Activated T-cell treated with anti-CD3 and anti-CD28 coated beads, Interleukin-2, amount 50 U/mL, for 24 hours (primary cell): Measurements from ENCODE around the gene TMEM132D.

Source experiments
- DNase-seq: peaks from one replicate; pipeline ENCODE4 v3.0.0-alpha.2; 2020
- H3K27ac Mint-ChIP-seq: 2 replicates; pipeline ENCODE4 v1.8.0; 2020; ENCODE audit warnings: mild to moderate bottlenecking, mixed read lengths
- H3K27me3 Mint-ChIP-seq: 2 replicates; pipeline ENCODE4 v1.8.0; 2020; ENCODE audit warnings: mixed read lengths
- H3K36me3 Mint-ChIP-seq: 2 replicates; pipeline ENCODE4 v1.8.0; 2020; ENCODE audit warnings: low read depth, mixed read lengths
- H3K4me1 Mint-ChIP-seq: 2 replicates; pipeline ENCODE4 v1.8.0; 2020; ENCODE audit warnings: low read depth, mixed read lengths
- H3K4me3 Mint-ChIP-seq: 2 replicates; pipeline ENCODE4 v1.8.0; 2020; ENCODE audit warnings: mild to moderate bottlenecking, moderate library complexity, mixed read lengths
- H3K9me3 Mint-ChIP-seq: 2 replicates; pipeline ENCODE4 v1.8.0; 2020; ENCODE audit warnings: mixed read lengths

The TMEM132D gene

GRCh38 chr12:129184127-129184928 lies 719.5 kb downstream of the TMEM132D start:
- Mint-ChIP-seq H3K4me3 (no peak overlapping the region), H3K27me3 (no peaks in the 10 kb centered on the region), H3K36me3 (no peaks in the 10 kb centered on the region), H3K4me1 (no peaks in the 10 kb centered on the region), H3K27ac (no peak overlapping the region), H3K9me3 (no peaks in the 10 kb centered on the region)
- no peak for DNase-seq

GRCh38 chr12:129179941-129180553 lies 723.8 kb downstream of the TMEM132D start:
- peaks cover 3% of the 10 kb centered on the region for H3K9me3 Mint-ChIP-seq
- no peak overlapping the region for H3K27ac Mint-ChIP-seq
- no peaks in the 10 kb centered on the region for H3K36me3 Mint-ChIP-seq
- no peaks in the 10 kb centered on the region for H3K4me1 Mint-ChIP-seq
- no peak overlapping the region for H3K4me3 Mint-ChIP-seq
- no peak for DNase-seq
- H3K27me3 Mint-ChIP-seq: no peaks in the 10 kb centered on the region

GRCh38 chr12:129169928-129170327 lies 733.9 kb downstream of the TMEM132D start:
- no peak for DNase-seq
- Mint-ChIP-seq H3K27ac (no peak overlapping the region), H3K9me3 (peaks cover 6% of the 10 kb centered on the region), H3K4me1 (no peaks in the 10 kb centered on the region), H3K4me3 (no peak overlapping the region), H3K27me3 (no peaks in the 10 kb centered on the region), H3K36me3 (no peaks in the 10 kb centered on the region)

GRCh38 chr12:129163861-129164260 lies 740.0 kb downstream of the TMEM132D start:
- no peaks in the 10 kb centered on the region for H3K36me3 Mint-ChIP-seq
- H3K4me1 Mint-ChIP-seq: no peaks in the 10 kb centered on the region
- no peaks in the 10 kb centered on the region for H3K27me3 Mint-ChIP-seq
- H3K27ac Mint-ChIP-seq: no peak overlapping the region
- H3K4me3 Mint-ChIP-seq: no peak overlapping the region
- no peak for DNase-seq
- H3K9me3 Mint-ChIP-seq: peaks cover 5% of the 10 kb centered on the region

- Mint-ChIP-seq H3K36me3 (no peaks in the 10 kb centered on the region), H3K9me3 (peaks cover 5% of the 10 kb centered on the region), H3K4me1 (no peaks in the 10 kb centered on the region), H3K27me3 (no peaks in the 10 kb centered on the region), H3K4me3 (no peak overlapping the region), H3K27ac (no peak overlapping the region)
- DNase-seq: no peak
Measured at GRCh38 chr12:129163461-129163860, 740.4 kb downstream of the TMEM132D start.

GRCh38 chr12:129162805-129163204 lies 741.0 kb downstream of the TMEM132D start:
- no peaks in the 10 kb centered on the region for H3K4me1 Mint-ChIP-seq
- H3K9me3 Mint-ChIP-seq: peaks cover 8% of the 10 kb centered on the region
- H3K27ac Mint-ChIP-seq: no peak overlapping the region
- no peak for DNase-seq
- no peaks in the 10 kb centered on the region for H3K36me3 Mint-ChIP-seq
- no peaks in the 10 kb centered on the region for H3K27me3 Mint-ChIP-seq
- H3K4me3 Mint-ChIP-seq: no peak overlapping the region

- peaks cover 10% of the 10 kb centered on the region for H3K9me3 Mint-ChIP-seq
- no peak overlapping the region for H3K4me3 Mint-ChIP-seq
- no peaks in the 10 kb centered on the region for H3K27me3 Mint-ChIP-seq
- H3K36me3 Mint-ChIP-seq: no peaks in the 10 kb centered on the region
- H3K4me1 Mint-ChIP-seq: no peaks in the 10 kb centered on the region
- no peak overlapping the region for H3K27ac Mint-ChIP-seq
- DNase-seq: no peak
Measured at GRCh38 chr12:129161511-129161910, 742.3 kb downstream of the TMEM132D start.

GRCh38 chr12:129160282-129160681 lies 743.5 kb downstream of the TMEM132D start:
- H3K36me3 Mint-ChIP-seq: no peaks in the 10 kb centered on the region
- H3K27me3 Mint-ChIP-seq: no peaks in the 10 kb centered on the region
- no peak overlapping the region for H3K27ac Mint-ChIP-seq
- peaks cover 10% of the 10 kb centered on the region for H3K9me3 Mint-ChIP-seq
- DNase-seq: no peak
- no peaks in the 10 kb centered on the region for H3K4me1 Mint-ChIP-seq
- no peak overlapping the region for H3K4me3 Mint-ChIP-seq

GRCh38 chr12:129152351-129153104 lies 751.3 kb downstream of the TMEM132D start:
- Mint-ChIP-seq H3K4me1 (no peaks in the 10 kb centered on the region), H3K4me3 (no peak overlapping the region), H3K9me3 (no peaks in the 10 kb centered on the region), H3K27me3 (no peaks in the 10 kb centered on the region), H3K27ac (no peak overlapping the region), H3K36me3 (no peaks in the 10 kb centered on the region)
- DNase-seq: no peak

- Mint-ChIP-seq H3K4me1 (no peaks in the 10 kb centered on the region), H3K9me3 (no peaks in the 10 kb centered on the region), H3K4me3 (no peak overlapping the region), H3K27ac (no peak overlapping the region), H3K36me3 (no peaks in the 10 kb centered on the region), H3K27me3 (no peaks in the 10 kb centered on the region)
- no peak for DNase-seq
Measured at GRCh38 chr12:129150721-129151120, 753.1 kb downstream of the TMEM132D start.

- no peaks in the 10 kb centered on the region for H3K4me1 Mint-ChIP-seq
- no peaks in the 10 kb centered on the region for H3K36me3 Mint-ChIP-seq
- H3K9me3 Mint-ChIP-seq: peaks cover 3% of the 10 kb centered on the region
- no peaks in the 10 kb centered on the region for H3K27me3 Mint-ChIP-seq
- H3K4me3 Mint-ChIP-seq: no peak overlapping the region
- DNase-seq: no peak
- H3K27ac Mint-ChIP-seq: no peak overlapping the region
Measured at GRCh38 chr12:129145381-129145780, 758.4 kb downstream of the TMEM132D start.

- H3K4me1 Mint-ChIP-seq: no peaks in the 10 kb centered on the region
- no peak overlapping the region for H3K4me3 Mint-ChIP-seq
- H3K27me3 Mint-ChIP-seq: no peaks in the 10 kb centered on the region
- no peak overlapping the region for H3K27ac Mint-ChIP-seq
- H3K9me3 Mint-ChIP-seq: peaks cover 3% of the 10 kb centered on the region
- no peak for DNase-seq
- H3K36me3 Mint-ChIP-seq: no peaks in the 10 kb centered on the region
Measured at GRCh38 chr12:129138776-129139175, 765.0 kb downstream of the TMEM132D start.

GRCh38 chr12:129136694-129137325 lies 767.0 kb downstream of the TMEM132D start:
- Mint-ChIP-seq H3K36me3 (no peaks in the 10 kb centered on the region), H3K9me3 (no peaks in the 10 kb centered on the region), H3K27ac (no peak overlapping the region), H3K4me3 (no peak overlapping the region), H3K27me3 (no peaks in the 10 kb centered on the region), H3K4me1 (no peaks in the 10 kb centered on the region)
- DNase-seq: no peak

- Mint-ChIP-seq H3K27me3 (no peaks in the 10 kb centered on the region), H3K36me3 (no peaks in the 10 kb centered on the region), H3K4me1 (no peaks in the 10 kb centered on the region), H3K27ac (no peak overlapping the region), H3K9me3 (peaks cover 9% of the 10 kb centered on the region), H3K4me3 (no peak overlapping the region)
- no peak for DNase-seq
Measured at GRCh38 chr12:129127771-129128170, 776.1 kb downstream of the TMEM132D start.
